ENCODE data around the gene CISD3. TPM values are rescaled to one million over a fixed set of nuclear protein-coding genes. Genes with fewer than 3 reads are reported as not detected.

The CISD3 gene
- total RNA-seq, 1 donor, result 6.5 TPM

DNA sequence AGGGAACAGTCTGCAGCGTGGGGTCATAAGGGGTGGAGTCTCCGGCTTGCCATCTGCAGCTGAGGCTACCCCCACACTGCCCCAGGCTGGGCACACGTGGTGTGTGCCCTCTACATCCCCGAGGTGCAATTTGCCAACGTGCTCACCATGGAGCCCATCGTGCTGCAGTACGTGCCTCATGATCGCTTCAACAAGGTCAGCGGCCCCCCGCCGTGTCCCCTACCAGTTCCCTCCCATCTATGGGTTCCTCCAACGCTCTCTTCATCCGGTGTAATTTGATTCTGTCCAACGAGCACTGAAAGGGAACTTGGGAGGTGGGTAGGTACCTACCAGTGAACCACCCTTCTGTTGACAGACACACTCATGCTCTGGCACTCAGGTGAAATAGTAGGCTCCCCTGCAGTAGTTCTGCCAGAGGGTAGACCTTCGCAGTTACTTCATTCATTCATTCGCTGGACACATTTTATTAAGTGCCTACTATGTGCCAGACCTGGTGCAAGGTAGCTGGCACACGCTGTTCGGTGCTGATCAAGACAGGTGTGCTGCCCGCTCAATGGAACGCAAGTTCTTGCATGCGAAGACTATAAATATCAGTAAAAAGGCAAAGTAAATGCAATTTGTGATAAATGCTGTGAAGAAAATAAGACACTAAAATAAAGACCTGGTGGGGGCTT, 22.3 kb upstream of the CISD3 start:
- H3K4me3 ChIP-seq (ENCODE audit: low read depth, low read length), result no peak overlapping the region
- no peak for DNase-seq (ENCODE audit: low read depth)
- TF ChIP-seq, protein P1, sequence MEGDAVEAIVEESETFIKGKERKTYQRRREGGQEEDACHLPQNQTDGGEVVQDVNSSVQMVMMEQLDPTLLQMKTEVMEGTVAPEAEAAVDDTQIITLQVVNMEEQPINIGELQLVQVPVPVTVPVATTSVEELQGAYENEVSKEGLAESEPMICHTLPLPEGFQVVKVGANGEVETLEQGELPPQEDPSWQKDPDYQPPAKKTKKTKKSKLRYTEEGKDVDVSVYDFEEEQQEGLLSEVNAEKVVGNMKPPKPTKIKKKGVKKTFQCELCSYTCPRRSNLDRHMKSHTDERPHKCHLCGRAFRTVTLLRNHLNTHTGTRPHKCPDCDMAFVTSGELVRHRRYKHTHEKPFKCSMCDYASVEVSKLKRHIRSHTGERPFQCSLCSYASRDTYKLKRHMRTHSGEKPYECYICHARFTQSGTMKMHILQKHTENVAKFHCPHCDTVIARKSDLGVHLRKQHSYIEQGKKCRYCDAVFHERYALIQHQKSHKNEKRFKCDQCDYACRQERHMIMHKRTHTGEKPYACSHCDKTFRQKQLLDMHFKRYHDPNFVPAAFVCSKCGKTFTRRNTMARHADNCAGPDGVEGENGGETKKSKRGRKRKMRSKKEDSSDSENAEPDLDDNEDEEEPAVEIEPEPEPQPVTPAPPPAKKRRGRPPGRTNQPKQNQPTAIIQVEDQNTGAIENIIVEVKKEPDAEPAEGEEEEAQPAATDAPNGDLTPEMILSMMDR (IDR thresholded peaks at IDR 0.05; ENCODE audit: insufficient read depth, low read length), result no peak

DNA sequence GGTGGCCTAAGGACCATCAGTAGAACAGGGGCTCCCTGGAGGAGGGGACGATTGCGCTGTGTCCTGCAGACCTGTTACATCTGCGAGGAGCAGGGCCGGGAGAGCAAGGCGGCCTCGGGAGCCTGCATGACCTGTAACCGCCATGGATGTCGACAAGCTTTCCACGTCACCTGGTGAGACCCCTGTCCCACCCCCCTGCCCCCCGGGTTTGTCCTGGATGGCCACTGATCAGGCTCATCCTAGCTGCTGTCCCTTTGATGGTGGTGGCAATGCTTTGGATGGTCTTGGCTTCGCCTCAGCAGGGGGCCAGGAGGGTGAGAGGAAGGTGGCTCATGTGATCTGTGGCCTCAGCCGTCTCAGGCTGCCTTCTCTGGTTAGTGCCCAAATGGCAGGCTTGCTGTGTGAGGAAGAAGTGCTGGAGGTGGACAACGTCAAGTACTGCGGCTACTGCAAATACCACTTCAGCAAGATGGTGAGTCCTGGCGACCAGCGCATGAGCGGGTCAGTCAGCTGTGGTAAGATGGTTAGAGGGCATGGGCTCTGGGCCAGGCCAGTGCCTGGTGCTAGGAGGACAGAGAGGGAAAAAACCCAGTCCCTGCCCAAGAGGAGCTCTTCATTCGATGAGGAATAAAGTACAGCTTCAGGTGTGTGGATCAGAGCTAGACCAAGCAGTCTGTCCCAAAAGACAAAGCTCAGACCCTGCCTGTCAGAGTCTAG, 20.9 kb upstream of the CISD3 start:
- H3K4me3 ChIP-seq (ENCODE audit: low read depth, low read length), result no peak overlapping the region
- TF ChIP-seq, protein P1 (IDR thresholded peaks at IDR 0.05; ENCODE audit: insufficient read depth, low read length), result no peak
- no peak for DNase-seq (ENCODE audit: low read depth)

GRCh38 chr17:38709864-38710603, 20.1 kb upstream of the CISD3 start:
- TF ChIP-seq, protein P1 (IDR thresholded peaks at IDR 0.05; ENCODE audit: insufficient read depth, low read length), result no peak
- DNase-seq (ENCODE audit: low read depth), result no peak
- no peak overlapping the region for H3K4me3 ChIP-seq (ENCODE audit: low read depth, low read length)

GRCh38 chr17:38710604-38710962, 19.6 kb upstream of the CISD3 start:
- TF ChIP-seq, protein P1 (IDR thresholded peaks at IDR 0.05; ENCODE audit: insufficient read depth, low read length), result no peak
- H3K4me3 ChIP-seq (ENCODE audit: low read depth, low read length), result no peak overlapping the region
- DNase-seq (ENCODE audit: low read depth), result no peak

- TF ChIP-seq, protein P1 (IDR thresholded peaks at IDR 0.05; ENCODE audit: insufficient read depth, low read length), result no peak
- H3K4me3 ChIP-seq (ENCODE audit: low read depth, low read length), result no peak overlapping the region
- no peak for DNase-seq (ENCODE audit: low read depth)
Measured at GRCh38 chr17:38710985-38711384, 19.2 kb upstream of the CISD3 start.

- no peak for DNase-seq (ENCODE audit: low read depth)
- H3K4me3 ChIP-seq (ENCODE audit: low read depth, low read length), result no peak overlapping the region
- TF ChIP-seq, protein P1 (IDR thresholded peaks at IDR 0.05; ENCODE audit: insufficient read depth, low read length), result no peak
Measured at GRCh38 chr17:38711792-38712571, 18.2 kb upstream of the CISD3 start.

All from fibroblast of the aortic adventitia (primary cell).